SW 1271 (cell line): ENCODE measurements around the gene ZPBP.
"Not testable (repeated sequence)": the region's sequence is repeated elsewhere in the genome, so short reads cannot be mapped to it uniquely, and the experiment has no call there.

Experiments
- DNase-seq, 2 experiments: peaks; one replicate each; lab custom pipeline; 2025; lab: John Stamatoyannopoulos, UW

Gene ZPBP

DNA sequence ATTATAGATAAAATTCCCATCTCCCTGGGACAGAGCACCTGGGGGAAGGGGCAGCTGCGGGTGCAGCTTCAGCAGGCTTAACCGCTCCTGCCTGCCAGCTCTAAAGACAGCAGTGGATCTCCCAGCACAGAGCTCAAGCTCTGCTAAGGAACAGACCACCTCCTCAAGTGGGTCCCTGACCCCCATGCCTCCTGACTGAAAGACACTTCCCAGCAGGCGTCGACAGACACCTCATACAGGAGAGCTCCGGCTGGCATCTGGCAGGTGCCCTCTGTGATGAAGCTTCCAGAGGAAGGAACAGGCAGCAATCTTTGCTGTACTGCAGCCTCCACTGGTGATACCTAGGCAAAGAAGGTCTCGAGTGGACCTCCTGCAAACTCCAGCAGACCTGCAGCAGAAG lies 51.9 kb downstream of the ZPBP start:
- DNase-seq = not testable (repeated sequence)

DNA sequence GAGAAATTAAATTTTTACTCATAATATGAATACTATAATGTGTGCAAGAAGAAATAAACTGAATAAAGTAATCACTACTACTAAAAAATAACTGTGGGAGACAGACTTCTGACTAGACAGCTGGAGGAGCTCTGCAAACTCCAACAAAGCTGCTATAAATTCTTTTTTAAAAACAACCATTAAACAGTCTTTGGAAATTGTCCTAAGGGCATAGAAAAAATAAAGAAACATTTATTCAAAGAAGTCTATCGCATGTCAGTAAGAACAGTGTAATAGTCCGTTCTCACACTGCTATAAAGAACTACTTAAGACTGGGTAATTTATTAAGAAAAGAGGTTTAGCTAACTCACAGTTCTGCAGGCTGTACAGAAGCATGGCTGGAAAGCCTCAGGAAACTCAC lies 56.0 kb downstream of the ZPBP start:
- no peak for DNase-seq

DNA sequence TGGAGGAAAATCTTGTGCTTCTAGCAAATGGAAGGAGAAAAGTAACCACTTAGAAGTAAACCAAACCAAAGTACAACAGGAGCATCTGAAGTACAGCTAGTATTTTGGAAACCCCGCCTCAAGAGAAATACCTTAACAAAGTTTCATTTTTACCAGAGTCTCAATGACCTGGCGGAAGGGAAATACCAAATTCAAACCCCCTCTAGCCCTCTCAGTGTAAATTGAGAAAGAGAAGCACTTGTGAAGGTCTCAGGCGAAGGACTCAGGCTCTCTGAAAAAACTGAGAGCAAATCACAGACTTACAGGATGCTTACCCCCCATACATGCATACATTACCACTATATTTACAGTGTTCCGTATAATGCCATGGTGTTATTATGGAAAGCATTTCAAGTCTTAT lies 70.1 kb downstream of the ZPBP start:
- DNase-seq = no peak

DNA sequence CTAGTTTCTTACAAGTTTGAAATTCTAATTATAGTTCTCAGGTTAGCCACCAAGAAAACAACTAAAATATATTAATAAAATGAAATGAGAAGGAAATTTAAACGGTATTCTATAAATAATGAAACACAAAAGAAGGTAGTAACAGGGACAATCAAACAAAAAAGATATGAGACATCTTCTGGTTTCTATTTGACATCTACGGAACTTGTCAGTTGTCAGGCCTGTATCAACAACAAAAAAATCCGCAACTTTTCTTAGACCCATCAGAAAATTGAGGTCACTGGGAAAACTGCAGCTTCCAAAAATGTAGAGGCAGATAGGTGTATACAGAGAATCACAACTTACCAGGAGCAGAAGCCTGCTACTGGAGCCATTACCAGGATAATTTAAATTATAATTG lies 70.6 kb downstream of the ZPBP start:
- DNase-seq = no peak

DNA sequence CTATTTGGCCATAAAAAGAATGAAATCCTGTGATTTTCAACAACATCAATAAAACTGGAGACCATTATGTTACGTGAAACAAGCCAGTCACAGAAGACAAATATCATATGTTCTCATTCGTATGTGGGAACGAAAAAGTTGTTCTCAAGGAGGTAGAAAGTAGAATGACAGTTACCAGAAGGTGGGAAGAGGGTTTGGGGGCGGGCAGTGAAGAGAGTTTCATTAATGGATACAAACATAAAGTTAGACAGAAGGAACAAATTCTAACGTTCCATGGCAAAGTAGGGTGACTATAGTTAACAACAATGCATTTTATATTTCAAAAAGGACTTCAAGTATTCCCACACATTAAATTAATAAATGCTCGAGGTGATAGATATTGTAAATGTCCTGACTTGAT lies 97.4 kb downstream of the ZPBP start:
- DNase-seq = no peak

DNA sequence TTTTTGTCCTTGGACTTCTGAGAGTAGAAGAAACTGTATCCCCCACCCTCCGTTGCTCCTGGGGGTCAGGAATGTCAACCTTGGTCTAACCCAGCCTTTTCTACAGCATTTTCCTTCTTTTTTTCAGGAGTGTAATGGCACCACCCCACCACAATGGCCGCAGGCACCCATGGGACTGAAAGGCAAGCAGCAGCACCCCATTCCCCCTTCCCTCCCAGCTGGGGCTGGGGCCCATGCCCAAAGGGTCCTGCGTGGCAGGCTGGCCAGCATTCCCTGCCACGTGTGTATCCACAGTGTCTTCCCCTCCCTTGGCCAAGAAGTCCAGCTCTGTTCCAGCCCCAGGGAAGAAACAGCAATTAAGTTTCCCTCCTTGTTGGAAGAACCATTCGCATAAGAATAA lies 106.9 kb downstream of the ZPBP start:
- DNase-seq = no peak

DNA sequence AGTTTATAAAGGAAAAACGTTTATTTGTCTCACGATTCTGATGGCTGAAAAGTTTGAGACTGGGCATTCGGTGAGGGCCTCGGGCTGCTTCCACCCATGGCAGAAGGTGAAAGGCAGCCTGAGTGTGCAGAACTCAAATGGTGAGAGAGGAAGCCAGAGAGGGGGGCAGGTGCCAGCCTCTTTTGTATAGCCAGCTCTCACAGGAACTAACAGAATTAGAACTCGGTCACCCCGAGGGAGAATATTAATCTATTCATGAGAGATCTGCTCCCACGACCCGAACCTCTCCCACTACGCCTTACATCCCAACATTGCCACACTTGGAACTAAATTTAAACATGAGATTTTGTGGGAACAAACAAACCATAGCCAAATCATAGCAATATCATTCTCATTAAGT lies 112.6 kb downstream of the ZPBP start:
- no peak for DNase-seq

DNA sequence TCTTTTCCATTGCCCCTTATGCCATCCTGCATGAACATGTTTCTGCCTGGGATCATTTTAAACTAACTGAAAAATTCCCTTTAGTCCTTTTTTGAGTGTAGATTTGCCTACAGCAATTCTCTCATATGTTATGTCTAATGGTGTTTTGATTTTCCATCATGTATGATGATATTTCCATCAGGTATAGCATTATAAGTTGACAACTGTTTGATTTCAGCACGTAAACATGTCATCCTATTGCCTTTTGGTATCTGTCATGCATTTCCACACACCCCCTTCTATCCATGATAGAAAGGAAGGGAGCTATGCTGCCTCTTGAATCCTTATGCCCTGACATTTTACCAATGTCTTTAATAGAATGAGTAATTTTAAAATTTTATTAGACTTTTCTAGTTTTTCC lies 116.8 kb downstream of the ZPBP start:
- no peak for DNase-seq

DNA sequence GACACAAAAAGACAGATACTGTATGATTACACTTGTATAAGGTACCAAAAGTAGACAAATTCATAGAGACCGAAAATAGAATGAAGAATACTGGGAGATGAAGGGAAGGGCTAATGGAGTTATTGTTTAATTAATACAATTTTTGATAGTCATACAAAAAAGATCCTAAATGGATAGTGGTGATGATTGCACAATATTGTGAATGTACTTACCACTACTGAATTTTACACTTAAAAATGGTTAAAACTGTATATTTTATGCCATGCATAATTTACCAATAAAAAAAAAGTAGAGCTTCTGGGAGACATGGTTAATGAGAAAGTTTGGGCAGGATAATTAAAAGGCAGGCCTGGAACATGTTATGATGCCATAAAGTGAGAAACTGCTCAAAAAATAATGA lies 119.0 kb downstream of the ZPBP start:
- DNase-seq = no peak

DNA sequence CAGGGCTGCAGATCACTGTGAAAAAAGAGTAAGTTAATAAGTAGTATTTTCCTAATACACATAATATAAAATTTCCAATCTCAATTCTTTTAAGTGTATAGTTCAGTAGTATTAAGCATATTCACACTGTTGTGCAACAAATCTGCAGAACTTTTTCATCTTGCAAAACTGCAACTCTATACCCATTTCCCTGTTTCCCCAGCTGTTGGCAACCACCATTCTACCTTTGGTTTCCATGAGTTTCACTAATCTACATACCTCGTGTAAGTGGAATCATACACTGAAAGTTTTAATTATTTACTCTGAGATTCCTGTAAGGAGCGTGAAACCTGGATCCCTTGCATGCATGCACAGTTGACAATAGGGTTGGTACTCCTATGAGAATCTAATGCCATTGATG lies 155.4 kb downstream of the ZPBP start:
- DNase-seq = no peak

DNA sequence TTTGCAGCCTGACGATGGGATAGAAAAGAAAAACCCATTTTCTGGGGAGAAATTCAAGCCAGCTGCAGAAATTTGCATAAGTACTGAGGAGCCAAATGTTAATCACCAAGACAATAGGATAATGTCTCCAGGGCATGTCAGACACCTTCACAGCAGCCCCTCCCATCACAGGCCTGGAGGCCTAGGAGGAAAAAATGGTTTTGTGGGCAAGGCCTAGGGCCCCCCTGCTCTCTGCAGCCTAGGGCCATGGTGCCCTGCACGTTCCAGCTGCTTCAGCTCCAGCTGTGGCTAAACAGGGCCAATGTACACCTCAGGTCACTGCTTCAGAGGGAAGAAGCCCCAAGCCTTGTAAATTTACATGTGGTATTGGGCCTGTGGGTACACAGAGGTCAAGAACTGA lies 161.4 kb downstream of the ZPBP start:
- DNase-seq = no peak

DNA sequence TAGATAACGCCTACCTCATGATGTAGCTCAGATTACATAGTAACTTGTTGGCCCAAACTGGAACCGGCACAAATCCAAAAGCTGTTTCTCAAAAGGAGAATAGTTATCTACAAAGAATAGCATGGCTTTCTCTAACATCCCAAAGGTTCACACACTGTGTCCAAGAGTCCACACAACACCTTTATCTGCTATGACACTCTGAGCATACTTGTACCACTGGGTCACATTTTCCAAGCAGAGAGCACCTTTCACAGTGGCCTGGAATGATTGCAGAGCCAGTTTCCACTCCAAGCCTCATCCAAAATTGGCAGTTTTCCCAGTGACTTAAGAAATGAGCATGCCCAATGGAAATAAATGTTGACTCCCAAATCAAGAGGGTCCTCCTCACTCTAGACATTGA lies 164.3 kb downstream of the ZPBP start:
- no peak for DNase-seq

DNA sequence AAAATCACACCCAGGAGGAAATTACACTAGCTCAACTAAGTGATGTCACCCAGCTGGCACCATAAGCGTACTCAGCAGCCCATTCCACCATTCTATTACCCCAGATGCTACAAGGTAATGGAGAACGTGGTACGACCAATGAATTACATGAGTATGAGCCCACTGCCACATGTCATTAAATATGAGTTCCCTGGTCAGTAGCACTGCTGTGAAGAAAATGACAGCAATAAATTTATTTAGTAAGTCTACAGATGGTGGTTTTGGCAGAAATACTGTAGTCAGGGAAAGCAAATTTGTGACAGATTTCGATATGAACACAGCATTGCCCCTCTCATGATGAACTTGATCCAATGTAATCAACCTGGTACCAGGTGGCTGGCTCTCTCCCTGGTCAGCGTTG lies 165.4 kb downstream of the ZPBP start:
- DNase-seq = no peak

DNA sequence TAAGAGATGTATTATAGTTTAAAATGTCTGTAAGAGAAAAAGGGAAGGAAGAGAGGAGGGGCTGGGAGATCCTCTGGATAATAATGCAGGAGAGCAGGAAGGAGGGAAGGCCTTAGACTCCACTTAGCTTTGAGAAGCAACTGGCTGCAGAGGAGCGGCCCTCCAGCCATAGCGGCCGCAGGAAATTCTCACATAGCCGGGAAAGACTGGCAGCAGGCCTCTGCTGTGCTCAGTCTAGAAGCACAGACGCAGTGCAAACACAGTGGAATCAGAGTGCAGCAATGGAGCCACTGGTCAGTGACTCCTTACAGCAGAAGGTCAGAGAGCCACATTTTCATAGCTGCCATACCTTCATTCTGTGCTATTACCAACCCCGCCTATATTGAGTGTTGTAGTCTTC lies 166.3 kb downstream of the ZPBP start:
- no peak for DNase-seq

DNA sequence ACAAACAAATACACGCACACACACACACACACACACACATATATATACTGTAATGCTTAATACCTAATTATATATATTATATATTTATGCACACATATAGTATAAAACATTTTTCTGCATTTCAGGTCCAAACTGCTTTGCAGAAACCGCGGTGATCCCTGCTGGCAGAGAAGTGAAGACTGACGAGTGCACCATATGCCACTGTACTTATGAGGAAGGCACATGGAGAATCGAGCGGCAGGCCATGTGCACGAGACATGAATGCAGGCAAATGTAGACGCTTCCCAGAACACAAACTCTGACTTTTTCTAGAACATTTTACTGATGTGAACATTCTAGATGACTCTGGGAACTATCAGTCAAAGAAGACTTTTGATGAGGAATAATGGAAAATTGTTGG lies 181.1 kb downstream of the ZPBP start:
- no peak for DNase-seq

DNA sequence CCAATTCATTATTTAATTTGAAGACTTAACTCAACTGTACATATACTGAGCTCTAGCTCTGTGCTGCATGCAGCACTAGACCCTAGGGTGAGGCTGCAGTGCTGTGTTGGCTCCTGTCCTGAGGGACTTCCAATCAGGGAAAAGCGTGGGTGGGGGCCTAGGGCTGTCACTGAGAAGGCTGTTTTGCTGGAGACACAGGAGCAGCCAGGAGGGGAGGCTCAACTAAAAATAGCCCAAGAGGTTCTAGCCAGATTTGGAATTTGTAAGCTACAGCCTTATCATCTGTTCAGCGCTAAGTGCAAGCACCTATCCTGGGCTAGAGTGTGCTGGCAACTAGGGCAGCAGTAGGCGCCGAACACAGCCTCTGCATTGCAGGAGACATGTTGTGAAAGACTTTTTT lies 198.5 kb downstream of the ZPBP start:
- no peak for DNase-seq

DNA sequence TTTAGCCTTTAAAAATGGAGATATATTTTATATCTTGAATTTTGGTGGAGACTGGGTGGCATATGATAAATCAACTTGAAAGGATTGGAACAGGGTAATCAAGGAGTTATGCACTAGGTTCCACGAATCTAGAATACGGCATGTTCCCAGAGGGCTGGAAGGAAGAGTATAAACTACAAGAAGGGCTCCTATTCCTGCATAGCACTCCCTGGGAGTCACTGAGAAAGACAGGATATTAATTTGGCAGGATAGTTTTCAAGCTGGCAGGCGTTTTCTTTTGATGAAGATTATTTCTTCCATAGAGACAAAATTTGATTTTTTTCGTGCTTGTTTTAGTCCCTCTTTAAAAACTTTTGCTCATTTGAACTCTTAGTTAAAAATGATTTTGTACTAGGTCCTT lies 199.9 kb downstream of the ZPBP start:
- no peak for DNase-seq

DNA sequence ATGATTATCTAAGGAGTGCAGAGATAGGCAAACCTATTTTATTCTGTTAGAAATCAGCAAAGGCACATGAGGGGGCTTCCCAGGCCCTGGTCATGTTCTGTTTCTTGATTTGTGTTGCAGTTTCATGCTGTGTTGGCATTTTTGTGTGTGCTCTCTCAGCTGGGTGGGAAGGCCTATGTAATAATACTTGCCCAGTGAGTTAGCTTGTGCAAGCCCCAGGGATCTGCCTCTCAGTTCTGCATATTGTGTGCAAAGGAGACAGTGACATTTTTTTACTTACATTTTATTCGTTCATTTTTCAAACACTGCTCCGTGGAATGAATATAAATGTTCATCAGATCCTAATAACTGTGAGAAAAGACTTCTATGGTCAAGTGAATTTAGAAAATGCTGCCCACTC lies 200.6 kb downstream of the ZPBP start:
- no peak for DNase-seq
